Stimulated activated CD4-positive, alpha-beta T cell treated with anti-CD3 and anti-CD28 coated beads, Interleukin-15, amount 100 ng/mL, for 1 hour (primary cell): ENCODE data around the gene ALOX12B.
A peak's percentile ranks its signal among the peaks of the same experiment; 100 is the strongest.
"Not testable (repeated sequence)": the region's sequence is repeated elsewhere in the genome, so short reads cannot be mapped to it uniquely, and the experiment has no call there.

Experiments used
- DNase-seq, 2 donors: peaks; one replicate each; pipeline ENCODE4 v3.0.0-alpha.2; 2020; ENCODE audit warnings: low read depth in 1 of 2, low spot score in 1 of 2

Gene ALOX12B

DNA sequence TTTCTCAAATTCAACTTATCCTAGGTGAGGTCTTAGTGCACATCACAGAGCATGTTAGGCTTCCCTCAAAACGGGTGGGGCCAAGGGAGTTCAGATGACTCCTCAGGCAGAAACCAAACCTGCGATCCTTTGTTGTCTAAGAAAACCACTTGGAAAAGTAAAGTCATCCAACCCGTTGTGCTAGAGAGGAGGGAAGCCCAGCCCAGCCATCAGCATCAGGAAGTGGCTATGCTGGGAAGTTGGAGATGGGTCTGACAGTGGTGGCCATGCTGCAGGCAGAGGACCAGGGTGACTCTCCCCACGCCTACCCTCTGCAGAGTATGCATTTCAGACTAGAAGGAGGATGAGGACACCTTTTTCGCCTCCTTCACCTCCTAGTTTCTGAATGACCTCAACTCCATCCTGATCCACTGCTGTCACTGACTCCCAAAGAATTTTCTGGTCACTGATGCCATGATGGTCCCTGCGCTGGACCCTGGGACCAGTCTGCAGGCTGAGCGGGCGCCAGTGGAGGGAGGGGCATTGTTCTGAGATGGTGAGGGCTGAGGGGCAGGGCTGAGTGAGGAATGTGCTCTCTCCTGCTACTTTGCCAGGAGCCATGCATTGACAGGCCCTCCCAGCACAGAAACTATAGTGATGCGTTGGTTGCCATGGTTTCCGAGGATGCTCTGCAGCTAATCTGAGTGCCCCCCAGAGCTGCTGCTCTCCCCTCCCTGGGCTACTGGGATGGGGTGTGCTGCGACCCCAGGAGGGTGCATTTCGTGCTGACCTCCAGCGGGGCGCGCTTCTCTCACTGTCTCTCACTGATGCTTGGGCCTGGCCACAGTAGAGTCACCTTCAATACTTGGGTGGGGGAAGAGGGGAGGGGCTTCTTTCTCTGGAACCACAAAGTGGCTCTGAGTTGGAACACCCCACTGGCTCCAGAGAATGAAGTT lies 20.4 kb downstream of the ALOX12B start:
- DNase-seq: no peak

DNA sequence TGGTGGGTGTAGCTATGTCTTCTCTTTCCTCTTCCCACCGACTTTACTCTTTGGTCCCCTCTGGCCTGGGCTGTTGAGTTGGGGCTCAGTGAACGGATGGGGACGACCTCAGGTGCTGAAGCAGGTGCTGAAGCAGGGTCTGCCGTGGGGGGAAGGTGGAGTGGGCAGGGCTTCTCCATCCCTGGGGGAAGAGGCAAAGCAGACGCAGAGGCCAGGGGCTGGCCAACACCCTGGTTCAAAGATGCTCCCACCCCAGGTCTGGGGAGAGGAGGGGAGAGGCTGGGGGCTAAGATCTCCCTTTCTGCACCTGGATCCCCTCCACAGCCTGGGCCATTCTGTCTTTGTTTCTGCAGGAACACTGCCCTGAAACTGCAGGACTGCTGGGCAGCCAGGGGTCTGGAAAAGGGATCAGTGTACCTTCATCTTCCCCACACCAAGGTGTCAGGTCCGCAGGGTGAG lies 22.9 kb downstream of the ALOX12B start:
- no peak for DNase-seq

DNA sequence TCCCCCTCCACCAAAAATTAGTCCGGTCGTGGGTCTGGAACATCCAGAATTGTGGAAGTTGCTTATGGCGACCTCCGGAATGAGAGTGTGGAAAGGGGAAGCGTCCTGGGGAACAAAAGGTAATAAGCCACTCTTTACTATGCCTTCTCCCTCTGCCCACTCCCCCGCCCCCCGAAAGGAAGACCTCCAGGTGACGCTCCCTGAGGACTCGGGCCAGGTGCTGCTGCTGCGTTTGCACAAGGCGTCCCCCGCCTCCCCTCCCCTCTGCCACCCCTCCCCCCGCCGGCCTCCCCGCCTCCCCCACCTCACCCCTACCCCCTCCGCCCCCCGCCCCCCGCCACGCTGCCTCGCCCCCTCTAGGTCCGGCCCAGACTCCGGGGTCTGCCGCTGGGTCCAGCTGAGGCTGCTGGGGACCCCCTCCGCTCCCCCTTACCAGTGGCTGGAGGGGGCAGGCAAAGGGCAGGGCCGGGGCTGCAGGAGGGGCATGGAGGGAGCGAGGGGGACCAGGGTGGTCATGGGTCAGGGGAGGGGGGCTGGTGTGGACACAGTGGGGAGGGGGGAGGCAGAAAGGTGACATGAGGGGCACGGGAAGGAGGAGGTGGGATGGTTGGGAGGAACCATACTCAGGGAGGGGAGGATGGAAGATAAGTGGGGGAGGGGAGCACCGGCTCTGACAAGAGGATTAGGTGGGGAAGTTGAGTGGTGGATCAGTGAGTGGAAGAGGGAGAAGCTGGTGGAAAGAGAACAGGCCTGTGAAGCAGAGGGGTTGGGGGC lies 23.6 kb downstream of the ALOX12B start:
- DNase-seq: no peak

DNA sequence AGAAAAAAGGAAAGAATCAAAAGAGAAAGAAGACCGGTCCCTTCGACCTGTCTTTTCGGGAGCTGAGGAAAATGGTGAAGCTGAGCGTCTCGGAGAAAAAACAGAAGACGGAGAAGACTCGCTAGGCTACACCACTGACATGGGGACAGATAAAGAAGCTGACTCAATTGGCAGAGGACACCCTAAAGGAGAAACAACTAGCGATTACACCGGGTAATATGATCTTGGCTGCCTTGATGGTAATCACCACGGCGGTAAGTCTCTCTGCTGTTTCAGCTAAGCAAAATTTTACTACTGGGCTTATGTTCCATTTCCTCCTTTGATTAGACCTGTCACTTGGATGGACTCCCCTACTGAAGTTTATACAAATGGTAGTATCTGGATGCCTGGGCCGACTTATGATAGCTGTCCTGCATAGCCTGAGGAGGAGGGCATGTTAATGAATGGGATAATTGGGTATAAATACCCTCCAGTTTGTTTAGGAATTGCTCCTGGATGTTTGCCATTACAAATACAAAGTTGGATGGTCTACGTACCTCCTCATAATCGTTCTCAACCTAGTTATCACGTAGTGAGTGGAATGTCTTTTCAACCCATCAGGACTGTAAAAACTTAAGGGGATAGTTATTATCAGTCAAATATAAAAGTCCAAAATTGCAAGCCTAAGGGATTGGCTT lies 24.6 kb downstream of the ALOX12B start:
- DNase-seq: no peak

DNA sequence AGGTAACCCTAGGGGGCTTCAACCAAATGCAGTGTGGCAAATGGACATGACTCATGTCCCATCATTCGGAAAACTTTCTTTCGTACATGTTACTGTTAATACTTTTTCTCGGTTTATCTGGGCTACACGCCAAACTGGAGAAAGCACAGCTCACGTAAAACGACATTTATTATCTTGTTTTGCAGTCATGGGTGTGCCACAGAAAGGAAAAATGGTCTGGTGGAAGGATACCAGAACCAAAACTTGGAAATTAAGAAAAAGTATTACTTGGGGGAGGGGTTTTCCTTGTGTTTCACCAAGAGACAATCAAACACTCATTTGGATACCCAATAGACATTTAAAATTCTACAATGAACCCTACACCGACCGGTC lies 25.1 kb downstream of the ALOX12B start:
- no peak for DNase-seq

DNA sequence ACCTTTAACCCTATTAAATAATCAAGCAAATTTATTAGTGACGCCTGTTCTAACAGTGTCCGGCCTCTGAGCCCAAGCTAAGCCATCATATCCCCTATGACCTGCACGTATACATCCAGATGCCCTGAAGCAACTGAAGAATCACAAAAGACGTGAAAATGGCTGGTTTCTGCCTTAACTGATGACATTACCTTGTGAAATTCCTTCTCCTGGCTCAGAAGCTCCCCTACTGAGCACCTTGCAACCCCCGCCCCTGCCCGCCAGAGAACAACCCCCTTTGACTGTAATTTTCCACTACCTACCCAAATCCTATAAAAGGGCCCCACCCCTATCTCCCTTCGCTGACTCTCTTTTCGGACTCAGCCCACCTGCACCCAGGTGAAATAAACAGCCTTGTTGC lies 25.7 kb downstream of the ALOX12B start:
- not testable (repeated sequence) for DNase-seq

DNA sequence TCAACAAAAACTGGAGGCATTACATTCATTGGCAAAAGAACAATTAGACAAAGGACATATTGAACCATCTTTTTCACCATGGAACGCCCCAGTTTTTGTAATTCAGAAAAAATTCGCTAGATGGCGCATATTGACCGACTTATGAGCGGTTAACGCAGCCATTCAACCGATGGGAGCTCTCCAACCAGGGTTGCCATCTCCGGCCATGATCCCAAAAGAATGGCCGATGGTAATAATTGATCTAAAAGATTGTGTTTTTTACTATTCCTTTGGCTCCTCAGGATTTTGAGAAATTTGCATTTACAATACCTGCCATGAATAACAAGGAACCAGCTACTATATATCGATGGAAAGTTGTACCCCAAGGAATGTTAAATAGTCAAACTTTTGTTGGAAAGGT lies 27.2 kb downstream of the ALOX12B start:
- DNase-seq: peak in 1 of 2 donors; percentile 26

DNA sequence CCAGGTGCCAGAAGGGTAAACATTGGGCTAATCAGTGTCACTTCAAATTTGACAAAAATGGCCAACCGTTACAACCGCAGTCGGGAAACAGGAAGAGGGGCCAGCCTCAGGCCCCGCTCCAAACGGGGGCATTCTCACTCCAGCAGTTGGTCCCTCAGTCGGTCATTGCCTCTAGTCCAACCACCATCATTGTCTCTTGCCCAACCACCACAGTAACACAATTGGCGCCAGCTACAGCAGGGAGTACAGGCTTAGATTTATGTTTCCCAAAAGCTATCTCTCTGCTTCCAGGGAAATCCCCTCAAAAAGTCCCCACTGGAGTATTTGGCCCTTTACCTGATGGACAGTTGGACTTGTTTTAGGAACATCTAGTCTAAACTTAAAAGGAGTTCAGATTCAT lies 28.4 kb downstream of the ALOX12B start:
- DNase-seq: no peak

DNA sequence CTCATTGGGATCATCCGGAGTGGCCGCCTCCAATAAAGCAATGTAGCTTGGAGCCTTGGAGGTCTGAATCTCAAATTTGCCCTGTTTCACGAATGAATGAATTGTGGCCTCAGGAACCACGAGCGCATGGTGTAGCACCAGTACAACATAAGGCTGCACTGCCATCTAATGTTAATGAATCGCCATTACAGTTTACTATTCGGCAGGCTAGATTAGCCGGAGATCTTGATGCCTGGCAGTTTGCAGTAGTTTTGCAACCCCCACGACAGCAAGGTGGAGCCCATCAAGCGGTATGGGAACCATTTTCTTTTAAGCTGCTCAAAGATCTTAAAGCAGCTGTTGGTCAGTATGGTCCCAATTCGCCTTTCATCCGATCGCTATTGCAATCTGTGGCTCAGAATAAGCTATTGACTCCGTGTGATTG lies 29.8 kb downstream of the ALOX12B start:
- no peak for DNase-seq

DNA sequence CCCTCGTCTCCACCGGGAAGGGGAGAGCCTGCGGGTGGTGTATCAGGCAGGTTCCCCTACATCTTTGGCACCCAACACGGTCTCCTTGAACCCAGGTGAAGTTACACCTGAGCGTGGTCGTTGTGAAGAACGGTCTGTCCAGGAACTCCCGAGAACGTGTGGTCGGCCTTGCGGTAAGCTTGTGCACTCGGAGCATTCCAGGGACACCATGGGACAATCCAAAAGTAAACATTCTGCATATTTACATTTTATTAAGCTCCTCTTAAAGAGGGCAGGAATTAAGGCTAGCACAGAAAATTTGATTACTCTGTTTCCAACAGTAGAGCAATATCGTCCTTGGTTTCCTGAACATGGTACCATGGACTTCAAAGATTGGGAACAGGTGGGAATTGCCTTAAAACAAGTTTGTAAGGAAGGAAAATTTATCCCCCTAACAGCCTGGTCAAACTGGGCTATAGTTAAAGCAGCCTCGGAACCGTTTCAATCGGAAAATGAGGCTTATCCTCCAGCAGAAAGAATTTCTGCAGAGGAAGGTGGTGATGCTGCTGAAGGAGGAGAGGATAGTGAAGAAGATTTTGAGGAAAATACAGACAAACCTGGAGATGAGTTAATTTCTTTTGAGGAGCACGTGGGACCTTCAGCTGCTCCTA lies 30.4 kb downstream of the ALOX12B start:
- DNase-seq: no peak

DNA sequence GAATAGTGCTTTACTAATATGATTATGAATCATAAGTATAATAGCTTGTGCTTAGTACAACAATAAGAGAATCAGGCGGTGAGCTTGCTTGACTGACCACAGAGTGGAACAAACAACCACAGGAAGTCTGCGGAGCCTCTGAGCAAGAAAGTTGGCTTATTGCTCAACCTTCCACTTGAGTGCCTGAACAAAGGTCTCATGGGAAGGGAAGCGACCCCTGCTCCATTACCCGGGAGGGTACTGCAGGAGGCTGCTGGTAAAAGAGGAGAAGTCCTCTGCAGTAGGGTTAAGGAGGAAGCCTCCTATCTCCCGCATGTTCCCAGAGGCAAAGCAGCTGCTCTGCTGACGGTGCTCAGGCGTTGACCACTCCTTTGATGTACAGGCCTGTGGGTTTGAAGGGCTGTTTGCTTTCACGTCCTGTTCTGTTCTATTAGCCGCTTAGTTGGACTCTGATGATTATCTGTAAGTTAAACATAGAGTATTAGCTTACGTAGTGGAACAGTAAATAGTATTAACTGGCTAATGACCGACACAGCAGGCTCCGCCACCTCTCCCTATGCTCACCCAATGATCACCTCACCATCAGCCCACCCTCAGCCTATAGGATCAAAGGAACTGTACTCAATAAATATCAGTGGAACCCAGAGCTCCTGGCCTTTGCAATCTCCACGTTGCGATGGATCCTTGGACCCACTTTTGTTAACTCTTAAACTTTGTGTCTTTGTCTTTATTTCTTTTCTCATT lies 31.1 kb downstream of the ALOX12B start:
- DNase-seq: no peak

DNA sequence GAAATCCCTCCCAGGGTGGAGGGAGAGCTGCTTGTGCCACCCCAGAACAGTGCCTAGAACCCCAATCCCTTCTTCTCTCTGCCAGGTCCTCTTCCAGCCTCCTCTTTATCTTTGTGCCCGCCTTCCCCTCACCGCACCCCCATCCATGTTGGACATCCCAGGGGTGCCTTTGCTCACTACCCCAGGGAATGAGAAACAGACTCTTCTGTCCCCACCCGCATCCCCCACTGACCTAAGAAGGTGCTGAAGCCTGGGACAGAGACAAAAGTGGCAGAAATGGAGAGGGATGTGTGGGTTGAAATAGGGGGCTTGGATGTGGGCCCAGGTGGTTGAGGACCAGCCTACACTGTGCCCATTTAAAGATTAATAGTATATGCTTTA lies 31.7 kb downstream of the ALOX12B start:
- DNase-seq: no peak

DNA sequence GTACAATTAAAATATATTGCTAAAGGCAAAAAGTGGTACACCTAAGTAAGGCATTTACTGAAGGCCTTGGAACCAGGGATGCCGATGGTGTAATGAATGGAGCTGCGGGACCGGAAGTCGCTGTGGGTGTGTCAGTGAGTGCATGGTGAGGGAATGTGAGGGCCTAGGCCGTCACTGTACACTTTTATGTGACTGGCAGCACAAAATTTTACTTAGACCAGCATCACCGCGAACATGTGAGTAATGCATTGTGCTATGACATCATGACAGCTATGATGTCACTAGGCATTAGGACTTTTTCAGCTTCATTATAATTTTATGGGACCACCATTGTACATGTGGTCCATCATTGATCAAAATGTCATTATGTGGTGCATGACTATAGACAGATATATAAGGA lies 33.9 kb downstream of the ALOX12B start:
- no peak for DNase-seq

DNA sequence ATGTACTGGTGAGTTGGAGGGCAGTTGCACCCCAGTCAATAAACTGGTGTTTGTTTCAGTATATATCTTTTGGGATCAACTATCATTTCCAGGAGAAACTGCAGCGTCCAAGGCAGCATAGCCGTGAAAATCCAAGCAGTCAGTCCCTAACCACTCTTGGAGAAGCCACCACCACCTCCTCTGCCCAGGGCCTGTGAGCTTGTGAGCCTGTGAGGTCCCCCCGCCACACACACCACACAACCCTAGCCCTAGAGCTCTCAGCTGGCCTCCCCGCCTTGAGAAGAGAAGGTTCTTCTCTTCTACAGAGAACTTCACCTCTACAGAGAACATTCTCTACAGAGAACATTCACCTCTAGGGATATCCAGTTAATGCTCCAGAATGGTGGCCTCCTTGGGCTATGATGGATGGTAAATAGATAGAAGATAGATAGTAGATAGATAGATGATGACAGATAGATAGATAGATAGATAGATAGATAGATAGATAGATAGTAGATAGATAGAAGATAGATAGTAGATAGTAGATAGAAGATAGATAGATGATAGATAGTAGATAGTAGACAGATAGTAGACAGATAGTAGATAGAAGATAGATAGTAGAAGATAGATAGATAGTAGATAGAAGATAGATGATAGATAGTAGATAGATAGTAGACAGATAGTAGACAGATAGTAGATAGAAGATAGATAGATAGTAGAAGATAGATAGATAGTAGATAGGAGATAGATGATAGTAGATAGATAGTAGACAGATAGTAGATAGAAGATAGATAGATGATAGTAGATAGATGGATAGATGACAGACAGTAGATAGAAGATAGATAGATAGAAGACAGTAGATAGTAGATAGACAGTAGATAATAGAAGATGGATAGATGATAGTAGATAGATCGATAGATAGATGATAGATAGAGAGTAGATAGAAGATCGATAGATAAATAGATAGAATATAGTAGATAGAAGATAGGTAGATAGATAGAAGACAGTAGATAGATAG lies 35.0 kb downstream of the ALOX12B start:
- DNase-seq: no peak

DNA sequence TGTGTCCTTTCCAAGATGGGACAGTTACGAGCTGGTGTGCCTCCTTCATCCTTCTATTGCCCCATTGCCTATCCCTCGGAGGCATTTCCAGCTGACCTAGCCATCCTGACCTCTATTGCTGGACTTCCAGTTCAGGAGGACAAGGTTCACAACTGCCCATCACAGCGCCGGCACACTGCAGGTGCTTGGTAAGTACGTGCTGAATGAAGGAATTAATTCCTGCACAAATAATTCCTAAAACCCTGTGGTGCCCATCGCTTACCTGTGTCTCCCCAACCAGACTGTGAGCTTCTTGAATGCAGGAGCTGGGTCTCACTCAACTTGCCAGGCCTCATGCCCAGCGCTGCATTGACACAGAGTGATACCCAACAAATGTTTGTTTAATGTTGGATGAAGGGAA lies 35.7 kb downstream of the ALOX12B start:
- DNase-seq: no peak

DNA sequence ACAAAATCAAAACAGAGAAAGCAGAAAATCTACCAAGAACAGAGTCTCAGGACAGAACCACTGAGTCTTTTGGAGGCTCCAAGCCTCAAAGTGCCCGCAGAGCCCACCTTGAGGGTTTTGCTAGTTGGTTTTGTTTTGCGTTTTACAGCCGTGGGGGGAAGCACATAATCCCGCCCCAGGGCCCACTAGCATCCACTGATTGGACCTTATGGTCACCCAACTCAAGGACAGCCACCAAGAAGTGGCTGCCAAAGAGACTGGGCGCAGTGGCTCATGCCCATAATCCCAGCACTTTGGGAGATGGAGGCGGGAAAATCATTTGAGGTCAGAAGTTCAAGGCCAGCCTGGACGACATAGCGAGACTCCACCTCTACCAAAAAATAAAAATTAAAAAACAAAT lies 38.8 kb downstream of the ALOX12B start:
- no peak for DNase-seq

DNA sequence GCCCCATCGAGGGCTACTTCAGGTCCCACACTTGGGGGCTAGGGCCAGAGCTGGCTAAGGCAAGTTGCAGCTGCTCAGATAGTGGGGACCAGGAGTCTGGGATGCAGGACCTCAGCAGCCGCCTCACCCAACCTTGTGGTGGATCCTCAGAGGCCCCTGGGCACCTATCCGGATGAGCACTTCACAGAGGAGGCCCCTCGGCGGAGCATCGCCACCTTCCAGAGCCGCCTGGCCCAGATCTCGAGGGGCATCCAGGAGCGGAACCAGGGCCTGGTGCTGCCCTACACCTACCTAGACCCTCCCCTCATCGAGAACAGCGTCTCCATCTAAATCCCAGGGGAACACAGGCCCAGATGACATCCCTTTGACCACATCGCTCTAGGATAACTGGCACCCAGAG lies 39.3 kb downstream of the ALOX12B start:
- no peak for DNase-seq

DNA sequence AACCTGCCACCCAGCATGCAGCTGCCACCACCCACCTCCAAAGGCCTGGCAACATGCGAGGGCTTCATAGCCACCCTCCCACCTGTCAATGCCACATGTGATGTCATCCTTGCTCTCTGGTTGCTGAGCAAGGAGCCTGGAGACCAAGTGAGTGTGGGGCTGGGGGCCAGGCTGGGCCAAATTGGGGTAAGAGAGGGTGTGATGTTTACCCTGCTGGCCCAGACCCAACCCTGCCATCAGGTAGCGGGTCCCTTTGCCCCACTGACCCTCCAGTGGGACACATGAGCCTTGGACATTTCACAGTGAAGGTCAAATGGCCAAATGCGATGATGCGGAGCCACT lies 39.8 kb downstream of the ALOX12B start:
- DNase-seq: no peak
